Measurements from ENCODE around the gene LRP10.

GRCh38 chr14:22919601-22919921 lies 48.0 kb downstream of the LRP10 start:
- TF ChIP-seq CTCF (IDR thresholded peaks at IDR 0.05) (no peak), ZFX (IDR thresholded peaks at IDR 0.05; ENCODE audit: borderline replicate concordance) (no peak)
